ENCODE results near the gene SH3GL3. TPM values are rescaled to one million over a fixed set of nuclear protein-coding genes. Genes with fewer than 3 reads are reported as not detected.

SH3GL3 gene
- total RNA-seq, 2 experiments from 2014 or later, result not detected

DNA sequence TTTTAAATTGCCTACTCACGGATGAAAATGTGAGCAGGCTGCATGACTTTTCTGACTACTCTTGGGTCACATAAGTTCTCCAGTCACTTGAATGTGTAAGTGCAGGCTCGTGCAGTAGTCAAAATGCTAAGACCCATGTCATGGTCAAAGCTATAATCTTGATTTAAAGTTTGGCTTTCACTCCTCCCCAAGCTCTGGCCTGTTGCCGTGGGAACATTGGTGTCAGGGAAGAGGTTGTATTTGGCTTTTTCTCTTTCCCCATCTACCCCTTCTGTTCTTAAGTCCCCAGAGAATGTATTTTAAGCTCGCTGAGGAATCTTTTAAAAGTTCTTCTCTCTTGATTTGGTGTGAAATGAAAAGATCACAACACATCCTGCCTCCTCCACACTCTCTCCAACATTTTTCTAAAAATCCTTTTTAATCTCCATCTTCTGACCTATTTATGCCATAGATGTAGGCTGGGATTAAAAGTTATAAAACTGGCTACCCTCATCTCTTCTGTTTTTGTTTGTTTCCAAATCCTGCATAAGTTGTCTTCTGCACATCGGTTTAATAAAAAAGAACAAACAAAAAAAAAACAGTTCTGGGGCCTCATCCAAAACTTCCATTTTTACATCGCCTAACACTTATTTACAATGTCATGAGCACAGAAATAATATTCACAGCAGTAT is 145.4 kb downstream of the SH3GL3 start:
- H3K4me3 Mint-ChIP-seq, result no peak overlapping the region
- H3K27me3 Mint-ChIP-seq, result peaks cover 4% of the 10 kb centered on the region
- no peak for DNase-seq
- Histone ChIP-seq H3K27ac (ENCODE audit: low read depth in 1 of 2, low read length in 2 of 2) (no peak overlapping the region), H3K4me3 (ENCODE audit: low read length) (no peak overlapping the region), H3K27me3 (ENCODE audit: control insufficient read depth in 1 of 2, insufficient read depth in 2 of 2, low read length in 2 of 2) (no peaks in the 10 kb centered on the region), H3K9me3 (ENCODE audit: control insufficient read depth in 1 of 2, insufficient read depth in 1 of 2, low read length in 2 of 2) (peaks cover 0 to 3% of the 10 kb centered on the region in 2 experiments), H3K4me1 (ENCODE audit: insufficient read depth, low read length) (no peaks in the 10 kb centered on the region), H3K36me3 (ENCODE audit: insufficient read depth, low read length) (no peaks in the 10 kb centered on the region)
- CTCF ChIA-PET, result interaction anchor here (1.2 kb wide), 1 partner anchor 9 kb away, joined by 3 read pairs; no protein-coding TSS in a partner anchor
- intact Hi-C loops (cut with DNase I, micrococcal nuclease), result no loop called here
- no peak overlapping the region for H3K27ac Mint-ChIP-seq
- TF ChIP-seq, protein P1, sequence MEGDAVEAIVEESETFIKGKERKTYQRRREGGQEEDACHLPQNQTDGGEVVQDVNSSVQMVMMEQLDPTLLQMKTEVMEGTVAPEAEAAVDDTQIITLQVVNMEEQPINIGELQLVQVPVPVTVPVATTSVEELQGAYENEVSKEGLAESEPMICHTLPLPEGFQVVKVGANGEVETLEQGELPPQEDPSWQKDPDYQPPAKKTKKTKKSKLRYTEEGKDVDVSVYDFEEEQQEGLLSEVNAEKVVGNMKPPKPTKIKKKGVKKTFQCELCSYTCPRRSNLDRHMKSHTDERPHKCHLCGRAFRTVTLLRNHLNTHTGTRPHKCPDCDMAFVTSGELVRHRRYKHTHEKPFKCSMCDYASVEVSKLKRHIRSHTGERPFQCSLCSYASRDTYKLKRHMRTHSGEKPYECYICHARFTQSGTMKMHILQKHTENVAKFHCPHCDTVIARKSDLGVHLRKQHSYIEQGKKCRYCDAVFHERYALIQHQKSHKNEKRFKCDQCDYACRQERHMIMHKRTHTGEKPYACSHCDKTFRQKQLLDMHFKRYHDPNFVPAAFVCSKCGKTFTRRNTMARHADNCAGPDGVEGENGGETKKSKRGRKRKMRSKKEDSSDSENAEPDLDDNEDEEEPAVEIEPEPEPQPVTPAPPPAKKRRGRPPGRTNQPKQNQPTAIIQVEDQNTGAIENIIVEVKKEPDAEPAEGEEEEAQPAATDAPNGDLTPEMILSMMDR (IDR thresholded peaks at IDR 0.05), result no peak
- POLR2A ChIA-PET, result no interaction called here
- no peak for ATAC-seq (ENCODE audit: poor library complexity)
- no peaks in the 10 kb centered on the region for H3K4me1 Mint-ChIP-seq (ENCODE audit: low read depth)
- no peaks in the 10 kb centered on the region for H3K36me3 Mint-ChIP-seq (ENCODE audit: low read depth)
- H3K9me3 Mint-ChIP-seq, result no peaks in the 10 kb centered on the region

DNA sequence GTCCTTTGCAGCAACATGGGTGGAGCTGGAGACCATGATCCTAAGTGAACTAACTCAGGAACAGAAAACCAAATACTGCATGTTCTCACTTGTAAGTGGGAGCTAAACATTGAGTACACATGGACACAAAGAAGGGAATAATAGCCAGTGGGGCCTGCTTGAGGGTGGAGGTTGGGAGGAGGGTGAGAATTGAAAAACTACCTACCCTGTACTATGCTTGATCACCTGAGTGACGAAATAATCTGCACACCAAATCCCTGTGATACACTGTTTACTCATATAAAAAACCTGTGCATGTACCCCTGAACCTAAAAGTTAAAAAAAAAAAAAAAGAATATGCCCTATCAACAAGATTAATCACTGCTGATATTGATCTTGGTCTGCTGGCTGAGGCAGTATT is 148.1 kb downstream of the SH3GL3 start:
- Histone ChIP-seq H3K4me1 (ENCODE audit: insufficient read depth, low read length) (no peaks in the 10 kb centered on the region), H3K4me3 (ENCODE audit: low read length) (no peak overlapping the region), H3K36me3 (ENCODE audit: insufficient read depth, low read length) (no peaks in the 10 kb centered on the region), H3K27ac (ENCODE audit: low read depth in 1 of 2, low read length in 2 of 2) (no peak overlapping the region), H3K9me3 (ENCODE audit: control insufficient read depth in 1 of 2, insufficient read depth in 1 of 2, low read length in 2 of 2) (peaks cover 0 to 3% of the 10 kb centered on the region in 2 experiments), H3K27me3 (ENCODE audit: control insufficient read depth in 1 of 2, insufficient read depth in 2 of 2, low read length in 2 of 2) (no peaks in the 10 kb centered on the region)
- H3K9me3 Mint-ChIP-seq, result peaks cover 4% of the 10 kb centered on the region
- TF ChIP-seq, protein P1 (IDR thresholded peaks at IDR 0.05), result no peak
- H3K27me3 Mint-ChIP-seq, result peaks cover 16% of the 10 kb centered on the region
- H3K4me3 Mint-ChIP-seq, result no peak overlapping the region
- DNase-seq (no peak), ATAC-seq (ENCODE audit: poor library complexity) (no peak)
- no peak overlapping the region for H3K27ac Mint-ChIP-seq
- H3K36me3 Mint-ChIP-seq (ENCODE audit: low read depth), result no peaks in the 10 kb centered on the region
- H3K4me1 Mint-ChIP-seq (ENCODE audit: low read depth), result no peaks in the 10 kb centered on the region
- CTCF ChIA-PET, result no interaction called here
- POLR2A ChIA-PET, result no interaction called here
- intact Hi-C loops (cut with DNase I, micrococcal nuclease), result no loop called here

- Histone ChIP-seq H3K36me3 (ENCODE audit: insufficient read depth, low read length) (no peaks in the 10 kb centered on the region), H3K4me3 (ENCODE audit: low read length) (no peak overlapping the region), H3K9me3 (ENCODE audit: control insufficient read depth in 1 of 2, insufficient read depth in 1 of 2, low read length in 2 of 2) (peaks cover 0 to 3% of the 10 kb centered on the region in 2 experiments), H3K27me3 (ENCODE audit: control insufficient read depth in 1 of 2, insufficient read depth in 2 of 2, low read length in 2 of 2) (no peaks in the 10 kb centered on the region), H3K4me1 (ENCODE audit: insufficient read depth, low read length) (no peaks in the 10 kb centered on the region), H3K27ac (ENCODE audit: low read depth in 1 of 2, low read length in 2 of 2) (no peak overlapping the region)
- ATAC-seq (ENCODE audit: poor library complexity), result no peak
- no peak for DNase-seq
- Mint-ChIP-seq H3K27ac (no peak overlapping the region), H3K36me3 (ENCODE audit: low read depth) (no peaks in the 10 kb centered on the region), H3K9me3 (peaks cover 12% of the 10 kb centered on the region), H3K4me3 (no peak overlapping the region), H3K4me1 (ENCODE audit: low read depth) (no peaks in the 10 kb centered on the region), H3K27me3 (peaks cover 25% of the 10 kb centered on the region)
- POLR2A ChIA-PET, result no interaction called here
- CTCF ChIA-PET, result no interaction called here
- intact Hi-C loops (cut with DNase I, micrococcal nuclease), result no loop called here
- TF ChIP-seq, protein P1 (IDR thresholded peaks at IDR 0.05), result no peak
Measured at GRCh38 chr15:83598031-83598430, 150.9 kb downstream of the SH3GL3 start.
